Chondrocyte (in vitro differentiated cells): Measurements from ENCODE around the gene MAPK11. TPM values are rescaled to one million over a fixed set of nuclear protein-coding genes. Genes with fewer than 3 reads are reported as not detected.

ENCODE experiments used
- DNase-seq: peaks from one replicate; pipeline ENCODE4 v3.0.0; 2021; ENCODE audit warnings: mixed read lengths, low spot score
- H3K27ac Mint-ChIP-seq: one replicate; pipeline ENCODE4 v1.8.0; 2021; ENCODE audit warnings: mild to moderate bottlenecking, moderate library complexity, mixed read lengths; ENCODE audit not compliant: unreplicated experiment
- H3K27me3 Mint-ChIP-seq: 2 replicates; pipeline ENCODE4 v1.8.0; 2021; ENCODE audit warnings: low read depth, mixed read lengths
- H3K36me3 Mint-ChIP-seq: 2 replicates; pipeline ENCODE4 v1.8.0; 2021; ENCODE audit warnings: low read depth, mixed read lengths
- H3K4me1 Mint-ChIP-seq: 2 replicates; pipeline ENCODE4 v1.8.0; 2021; ENCODE audit warnings: low read depth, mild to moderate bottlenecking, mixed read lengths
- H3K4me3 Mint-ChIP-seq: one replicate; pipeline ENCODE4 v1.8.0; 2021; ENCODE audit warnings: mild to moderate bottlenecking, moderate library complexity, mixed read lengths; ENCODE audit not compliant: unreplicated experiment
- H3K9me3 Mint-ChIP-seq: 2 replicates; pipeline ENCODE4 v1.8.0; 2021; ENCODE audit warnings: low read depth, mixed read lengths
- total RNA-seq: library from RNA; stranded (reverse); gene quantifications from 3 replicates; pipeline ENCODE4 v1.2.1, GENCODE V29; 2021
- TF ChIP-seq, protein P1 (sequence below): fragments of 200-600 bp; sonication (generic); IDR thresholded peaks from 2 replicates; pipeline ENCODE4 v1.5.0; 2021; ENCODE audit warnings: antibody characterized with exemption, mild to moderate bottlenecking, moderate library complexity

Gene MAPK11
- total RNA-seq, 1 donor from 2014 or later: 19.9 TPM

DNA sequence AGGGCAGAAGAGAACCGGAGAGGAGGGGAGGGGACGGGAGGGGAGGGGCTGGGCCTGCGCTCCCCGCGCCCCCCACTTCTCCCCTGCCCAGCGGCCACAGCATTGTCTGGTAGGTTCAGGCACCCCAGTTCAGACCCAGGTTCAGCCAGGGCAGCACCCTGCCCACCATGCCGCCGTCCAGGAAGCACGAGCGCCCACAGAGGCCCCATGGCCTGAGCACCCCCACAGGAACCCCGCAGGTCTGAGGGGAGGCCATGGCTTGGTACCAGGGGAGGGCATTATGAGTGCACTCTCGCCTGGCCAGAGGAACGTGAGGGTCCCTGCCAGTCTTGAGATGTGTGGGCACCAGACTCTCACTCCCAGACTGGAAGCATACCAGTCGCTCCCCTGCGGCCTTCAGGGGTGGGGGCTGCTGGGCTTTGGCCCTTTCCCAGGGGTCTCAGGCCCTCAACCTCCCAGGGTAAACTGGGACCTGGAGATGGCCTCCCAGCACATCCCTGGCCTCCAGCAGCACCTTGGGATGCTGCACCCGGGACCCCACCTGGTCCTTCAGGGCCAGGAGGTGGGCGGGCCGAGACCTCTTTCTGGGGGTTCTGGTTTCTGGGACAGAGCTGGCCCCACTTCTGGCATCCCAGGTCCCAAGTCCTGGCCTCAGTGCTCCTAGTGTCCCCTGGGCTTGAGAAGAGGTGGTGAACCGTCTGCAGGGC, 37.9 kb upstream of the MAPK11 start:
- Mint-ChIP-seq H3K9me3 (no peaks in the 10 kb centered on the region), H3K4me1 (peaks cover 46% of the 10 kb centered on the region), H3K36me3 (no peaks in the 10 kb centered on the region), H3K27ac (peak overlapping the region; percentile 97), H3K4me3 (peak overlapping the region; percentile 53), H3K27me3 (no peaks in the 10 kb centered on the region)
- TF ChIP-seq, protein P1, sequence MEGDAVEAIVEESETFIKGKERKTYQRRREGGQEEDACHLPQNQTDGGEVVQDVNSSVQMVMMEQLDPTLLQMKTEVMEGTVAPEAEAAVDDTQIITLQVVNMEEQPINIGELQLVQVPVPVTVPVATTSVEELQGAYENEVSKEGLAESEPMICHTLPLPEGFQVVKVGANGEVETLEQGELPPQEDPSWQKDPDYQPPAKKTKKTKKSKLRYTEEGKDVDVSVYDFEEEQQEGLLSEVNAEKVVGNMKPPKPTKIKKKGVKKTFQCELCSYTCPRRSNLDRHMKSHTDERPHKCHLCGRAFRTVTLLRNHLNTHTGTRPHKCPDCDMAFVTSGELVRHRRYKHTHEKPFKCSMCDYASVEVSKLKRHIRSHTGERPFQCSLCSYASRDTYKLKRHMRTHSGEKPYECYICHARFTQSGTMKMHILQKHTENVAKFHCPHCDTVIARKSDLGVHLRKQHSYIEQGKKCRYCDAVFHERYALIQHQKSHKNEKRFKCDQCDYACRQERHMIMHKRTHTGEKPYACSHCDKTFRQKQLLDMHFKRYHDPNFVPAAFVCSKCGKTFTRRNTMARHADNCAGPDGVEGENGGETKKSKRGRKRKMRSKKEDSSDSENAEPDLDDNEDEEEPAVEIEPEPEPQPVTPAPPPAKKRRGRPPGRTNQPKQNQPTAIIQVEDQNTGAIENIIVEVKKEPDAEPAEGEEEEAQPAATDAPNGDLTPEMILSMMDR: no peak
- no peak for DNase-seq

DNA sequence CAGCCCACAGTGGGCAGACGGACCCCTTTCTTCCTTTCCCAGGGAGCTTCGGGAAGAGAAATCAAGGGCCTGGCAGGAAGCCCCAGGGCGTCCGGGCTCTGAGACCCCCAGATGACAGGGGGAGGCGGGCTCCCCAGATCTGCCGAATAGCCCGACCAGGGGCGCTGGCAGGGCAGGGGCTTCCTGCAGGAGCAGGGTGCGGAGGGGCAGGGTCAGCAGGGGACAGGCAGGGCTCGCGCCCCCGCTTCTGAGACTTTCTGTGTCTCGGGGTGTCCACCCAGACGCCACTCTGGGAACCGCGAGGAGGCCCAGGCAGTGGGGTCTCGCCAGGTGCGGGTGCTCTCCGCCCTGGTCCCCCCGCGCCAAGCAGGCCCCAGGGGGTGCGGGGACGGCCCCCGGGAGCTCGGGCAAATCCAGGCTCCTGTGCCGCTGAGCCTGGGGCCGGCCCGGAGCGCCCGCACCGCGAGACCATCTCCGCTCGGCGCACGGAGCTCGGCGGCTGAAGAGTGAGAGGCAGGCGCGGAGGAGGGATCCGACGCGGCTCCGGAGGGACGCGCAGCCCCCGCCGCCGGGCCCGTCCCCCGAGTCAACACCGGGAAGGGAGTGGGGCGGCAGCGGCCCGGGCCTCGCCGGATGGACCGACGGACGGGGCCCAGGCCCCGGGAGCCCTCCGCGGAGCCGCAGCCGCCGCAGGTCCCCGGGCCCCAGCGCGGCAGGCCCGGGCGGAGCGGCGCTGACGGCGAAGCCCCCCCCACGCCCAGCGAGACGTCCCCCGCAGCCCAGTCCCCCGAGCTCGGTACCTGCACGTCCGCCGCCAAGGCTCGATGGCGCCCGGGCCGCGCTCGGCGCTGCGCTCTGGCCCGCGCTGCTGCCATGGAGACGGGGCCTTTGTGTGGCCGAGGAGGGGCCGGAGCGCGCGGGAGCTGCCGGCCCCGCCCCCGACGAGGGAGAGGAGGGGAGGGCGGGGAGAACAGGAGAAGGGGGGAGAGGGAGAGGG, 36.9 kb upstream of the MAPK11 start, which contains the start of gene PLXNB2:
TSS of gene PLXNB2 (minus strand) at position 894 of the 997 bp plus-strand sequence. CDS start 17,062 bp downstream, outside the sequence.
- TF ChIP-seq, protein P1: peak; percentile 3
- H3K36me3 Mint-ChIP-seq: no peaks in the 10 kb centered on the region
- H3K27ac Mint-ChIP-seq: peak within 1 kb of the TSS; percentile 97
- peaks cover 56% of the 10 kb centered on the region for H3K4me1 Mint-ChIP-seq
- no peak for DNase-seq
- H3K9me3 Mint-ChIP-seq: no peaks in the 10 kb centered on the region
- H3K4me3 Mint-ChIP-seq: peak within 1 kb of the TSS; percentile 95
- H3K27me3 Mint-ChIP-seq: no peaks in the 10 kb centered on the region

DNA sequence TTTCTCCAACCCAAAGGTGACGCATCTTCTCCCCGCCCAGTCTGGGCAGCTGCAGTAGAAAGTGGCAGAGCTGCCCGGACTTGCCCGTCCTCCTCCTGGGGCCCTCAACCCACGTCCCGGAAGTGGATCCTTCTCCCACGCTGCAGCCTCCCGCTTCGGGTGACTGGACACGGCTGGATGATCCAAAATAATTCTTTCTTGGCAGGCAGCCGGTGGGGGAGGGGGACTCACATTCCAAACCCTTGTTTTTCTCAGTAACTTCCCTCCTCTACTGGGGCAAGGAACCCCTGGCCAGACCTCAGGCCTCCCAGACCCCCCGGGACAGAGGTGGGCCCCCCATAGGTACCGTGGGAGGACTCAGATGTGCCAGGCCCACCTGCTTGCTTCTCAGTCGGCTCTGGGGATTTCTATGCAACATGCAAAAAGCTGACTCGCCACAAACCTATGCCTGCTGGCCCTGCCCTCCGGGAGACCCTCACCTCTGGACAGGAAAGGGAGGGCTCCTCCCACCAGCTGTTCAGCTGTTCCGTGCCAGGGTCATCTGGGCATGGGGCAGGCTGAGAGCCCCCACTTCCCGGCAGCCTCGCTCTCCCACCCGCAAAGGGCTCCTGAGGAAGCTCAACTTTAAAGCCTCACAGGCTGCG, 35.9 kb upstream of the MAPK11 start:
- no peaks in the 10 kb centered on the region for H3K27me3 Mint-ChIP-seq
- TF ChIP-seq, protein P1: no peak
- DNase-seq: no peak
- H3K36me3 Mint-ChIP-seq: no peaks in the 10 kb centered on the region
- peak overlapping the region; percentile 95 for H3K4me3 Mint-ChIP-seq
- peaks cover 66% of the 10 kb centered on the region for H3K4me1 Mint-ChIP-seq
- peak overlapping the region; percentile 99 for H3K27ac Mint-ChIP-seq
- no peaks in the 10 kb centered on the region for H3K9me3 Mint-ChIP-seq

DNA sequence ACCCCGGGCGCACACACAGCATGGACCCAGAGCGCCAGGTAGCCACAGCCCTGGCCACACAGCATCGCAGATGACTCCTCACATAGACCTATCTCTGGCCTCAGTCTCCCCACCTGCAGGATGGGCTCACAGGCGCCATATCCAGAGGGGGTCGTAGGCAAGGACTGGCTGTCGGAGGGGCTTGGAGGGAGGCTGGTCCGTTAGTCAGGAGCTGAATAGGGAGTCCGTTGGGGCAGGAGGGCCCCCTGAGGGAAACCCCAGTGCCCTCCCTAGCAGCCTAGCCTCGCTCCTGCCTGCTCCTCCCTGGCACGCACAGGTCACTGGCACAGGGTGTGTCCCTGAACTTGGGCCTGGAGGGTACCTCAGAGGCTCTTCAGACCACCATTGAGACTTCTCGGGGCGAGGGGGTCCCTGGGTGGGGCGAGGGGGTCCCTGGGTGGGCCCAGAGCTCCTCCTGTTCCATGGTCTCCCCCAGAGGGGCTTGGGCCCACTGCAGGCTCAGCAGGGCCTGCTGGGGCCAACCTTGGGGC, 35.3 kb upstream of the MAPK11 start:
- DNase-seq: no peak
- TF ChIP-seq, protein P1: no peak
- Mint-ChIP-seq H3K4me3 (peak overlapping the region; percentile 95), H3K9me3 (no peaks in the 10 kb centered on the region), H3K4me1 (peaks cover 69% of the 10 kb centered on the region), H3K27ac (peak overlapping the region; percentile 99), H3K36me3 (no peaks in the 10 kb centered on the region), H3K27me3 (no peaks in the 10 kb centered on the region)
